B cell (primary cell): Measurements from ENCODE around the gene ZG16. TPM values are rescaled to one million over a fixed set of nuclear protein-coding genes. Genes with fewer than 3 reads are reported as not detected.

Experiments used
- ATAC-seq: fragments of 200-7000 bp; cut with Tn5 transposase; one replicate; pipeline ENCODE4 v1.10.0; 2021; ENCODE audit warnings: low read depth, mild to moderate bottlenecking, moderate number of reproducible peaks, moderate library complexity
- CTCF ChIA-PET: fragments of 350-600 bp; sonication (Branson Sonifier 250); formaldehyde crosslinking; loops from one replicate; lab custom pipeline; 2021; ENCODE audit warnings: antibody characterized with exemption, inconsistent platforms; lab: Charles Lee
- POLR2A ChIA-PET: fragments of 350-600 bp; sonication (Branson Sonifier 250); formaldehyde crosslinking; loops from one replicate; lab custom pipeline; 2021; ENCODE audit warnings: antibody characterized with exemption; lab: Charles Lee
- DNase-seq: peaks from one replicate; pipeline ENCODE4 v3.0.0; 2013
- H2AFZ ChIP-seq: 2 replicates; pipeline ENCODE4 v1.6.1; 2012; ENCODE audit warnings: mild to moderate bottlenecking, low read depth, low read length; ENCODE audit not compliant: insufficient read depth, poor library complexity, severe bottlenecking
- H3K27ac ChIP-seq, 2 donors: 1 replicate in 1 of 2; 2 replicates in 1 of 2; pipeline ENCODE4 v1.5.1; 2012 to 2013; ENCODE audit warnings: low read length in 2 of 2, mild to moderate bottlenecking in 2 of 2, moderate library complexity in 1 of 2
- H3K27me3 ChIP-seq, 4 experiments: fragments of 200-600 bp in 1 of 4; sonication (generic) in 1 of 4; replicated peaks in 1 of 4; 1 replicate in 2 of 4; 2 replicates in 2 of 4; pipeline versions ENCODE4 v1.6.1 to v1.7.0; 2013 to 2016; ENCODE audit warnings: low read length in 3 of 4, mild to moderate bottlenecking in 2 of 4, mixed read lengths in 1 of 4, moderate library complexity in 1 of 4; ENCODE audit not compliant: insufficient read depth in 4 of 4, control insufficient read depth in 3 of 4; ENCODE audit errors: control extremely low read depth in 1 of 4
- H3K36me3 ChIP-seq, 2 experiments: replicated peaks in 1 of 2; 1 replicate in 1 of 2; 2 replicates in 1 of 2; pipeline versions ENCODE4 v1.6.1 to v1.7.1; 2013; ENCODE audit warnings: low read length in 1 of 2; ENCODE audit not compliant: insufficient read depth in 2 of 2, control insufficient read depth in 1 of 2; ENCODE audit errors: control extremely low read depth in 1 of 2, extremely low read depth in 1 of 2
- H3K4me1 ChIP-seq, 2 donors: fragments of 200-600 bp in 1 of 2; sonication (generic) in 1 of 2; 1 replicate in 1 of 2; 2 replicates in 1 of 2; pipeline versions ENCODE4 v1.5.1 to v1.6.1; 2013 to 2017; ENCODE audit warnings: low read length in 2 of 2; ENCODE audit not compliant: control insufficient read depth in 2 of 2, insufficient read depth in 2 of 2
- H3K4me2 ChIP-seq: replicated peaks from 2 replicates; pipeline ENCODE3; 2012; ENCODE audit warnings: mild to moderate bottlenecking, low read depth, low read length; ENCODE audit not compliant: poor library complexity, severe bottlenecking
- H3K4me3 ChIP-seq, 5 experiments: fragments of 200-600 bp in 1 of 5; sonication (generic) in 1 of 5; 1 replicate in 3 of 5; 2 replicates in 2 of 5; pipeline versions ENCODE4 v1.5.1 to v1.7.0; 2011 to 2016; ENCODE audit warnings: low read length in 4 of 5, mild to moderate bottlenecking in 4 of 5, low read depth in 2 of 5, control low read depth in 1 of 5, moderate library complexity in 1 of 5; ENCODE audit not compliant: insufficient read depth in 1 of 5; ENCODE audit errors: control extremely low read depth in 1 of 5, extremely low read depth in 1 of 5
- H3K79me2 ChIP-seq: fragments of 200-600 bp; sonication (generic); one replicate; pipeline ENCODE4 v1.6.0; 2016; ENCODE audit warnings: low read length; ENCODE audit not compliant: control insufficient read depth, insufficient read depth
- H3K9ac ChIP-seq: fragments of 200-600 bp; sonication (generic); 2 replicates; pipeline ENCODE4 v1.6.1; 2017; ENCODE audit warnings: mild to moderate bottlenecking, low read length, moderate library complexity
- H3K9me3 ChIP-seq, 3 donors: one replicate each; pipeline versions ENCODE4 v1.6.1 to v1.7.1; 2013; ENCODE audit warnings: low read length in 2 of 3; ENCODE audit not compliant: control insufficient read depth in 2 of 3, insufficient read depth in 1 of 3; ENCODE audit errors: control extremely low read depth in 1 of 3
- H4K20me1 ChIP-seq: 2 replicates; pipeline ENCODE4 v1.6.0; 2012; ENCODE audit warnings: mild to moderate bottlenecking, low read length; ENCODE audit not compliant: insufficient read depth, control insufficient read depth, poor library complexity, severe bottlenecking
- H3K27ac Mint-ChIP-seq: one replicate; pipeline ENCODE4 v1.8.0; 2021; ENCODE audit warnings: mixed read lengths
- H3K27me3 Mint-ChIP-seq: one replicate; pipeline ENCODE4 v1.8.0; 2021; ENCODE audit warnings: mixed read lengths
- H3K4me1 Mint-ChIP-seq: one replicate; pipeline ENCODE4 v1.8.0; 2021; ENCODE audit warnings: mixed read lengths
- H3K4me3 Mint-ChIP-seq: one replicate; pipeline ENCODE4 v1.8.0; 2021; ENCODE audit warnings: mixed read lengths
- H3K9me3 Mint-ChIP-seq: one replicate; pipeline ENCODE4 v1.8.0; 2022; ENCODE audit warnings: mixed read lengths; ENCODE audit not compliant: insufficient read depth
- EZH2 ChIP-seq: IDR thresholded peaks from 2 replicates; pipeline ENCODE4 v1.6.1; 2012; ENCODE audit warnings: borderline replicate concordance, low read depth, mild to moderate bottlenecking, moderate library complexity, low read length; ENCODE audit not compliant: insufficient read depth, poor library complexity, severe bottlenecking
- WGBS: methylation state at CpG from one replicate; pipeline ENCODE4 v1.1.5; 2013; ENCODE audit warnings: missing lambda C conversion rate; ENCODE audit not compliant: insufficient coverage; 5-methylcytosine and 5-hydroxymethylcytosine counted together
- intact Hi-C: fragments of 100-400 bp; cut with micrococcal nuclease; formaldehyde crosslinking; loops from one replicate; pipeline ENCODE4 v1.10.0; 2022
- polyA plus RNA-seq: library from polyadenylated mRNA; depleted of rRNA; stranded (reverse); fragments of >200 nt; gene quantifications from 2 replicates; pipeline ENCODE4 v1.2.3, GENCODE V29; 2012
- total RNA-seq, 2 donors: library from RNA; stranded (reverse); fragments of 120-200 nt in 1 of 2; gene quantifications; 1 replicate in 1 of 2; 2 replicates in 1 of 2; pipeline versions ENCODE4 v1.2.3 to v1.2.4, GENCODE V29; 2013 to 2022
- TF ChIP-seq, protein P1 (sequence below): fragments of 200-600 bp; IDR thresholded peaks from one replicate; pipeline ENCODE4 v1.8.0; 2022; ENCODE audit warnings: antibody characterized with exemption, mild to moderate bottlenecking

The ZG16 gene
- total and polyA plus RNA-seq, 2 donors (not counting 1 experiment from before 2014, with no cell fraction given) = 0.06 TPM; not detected in 1

DNA sequence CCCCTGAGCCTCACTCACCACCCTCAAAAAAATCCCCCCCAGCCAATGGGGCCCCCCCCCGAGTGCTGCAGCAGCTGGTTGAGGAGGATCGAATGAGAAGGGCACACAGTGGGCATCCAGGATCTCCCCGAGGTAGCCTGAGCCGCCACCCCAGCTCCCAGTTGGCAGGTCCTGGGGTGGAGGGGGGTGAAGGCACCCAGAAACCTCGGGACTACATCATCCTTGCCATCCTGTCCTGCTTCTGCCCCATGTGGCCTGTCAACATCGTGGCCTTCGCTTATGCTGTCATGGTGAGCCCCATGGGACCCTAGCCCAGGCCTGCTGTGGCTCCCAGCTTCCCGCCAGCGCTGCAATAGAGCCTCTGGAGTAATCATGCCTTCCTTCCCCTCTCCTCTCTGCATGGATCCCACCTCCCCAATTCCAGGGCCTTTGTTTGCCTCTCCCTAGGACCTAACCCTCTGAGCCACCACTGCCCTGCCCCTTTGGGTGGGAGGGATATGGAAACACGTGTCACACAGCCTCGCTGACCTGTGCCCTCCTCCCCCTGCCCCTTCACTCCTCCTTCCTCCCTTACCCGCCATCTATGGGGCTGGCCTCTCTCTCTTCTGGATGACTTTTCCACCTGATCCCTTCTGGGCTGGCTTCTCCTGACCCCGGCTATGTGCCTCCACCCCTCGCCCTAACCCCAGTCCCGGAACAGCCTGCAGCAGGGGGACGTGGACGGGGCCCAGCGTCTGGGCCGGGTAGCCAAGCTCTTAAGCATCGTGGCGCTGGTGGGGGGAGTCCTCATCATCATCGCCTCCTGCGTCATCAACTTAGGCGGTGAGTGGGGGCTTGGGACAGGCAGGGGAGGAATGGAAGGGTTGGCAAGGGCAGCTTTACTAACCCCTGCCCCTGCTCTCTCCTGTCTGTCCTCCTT lies 35.8 kb downstream of the ZG16 start:
- Mint-ChIP-seq H3K27ac (no peak overlapping the region), H3K9me3 (no peaks in the 10 kb centered on the region), H3K27me3 (no peaks in the 10 kb centered on the region), H3K4me1 (peaks cover 61% of the 10 kb centered on the region), H3K4me3 (peak overlapping the region; percentile 97)
- 75% methylated on average over 16 of the region's 24 CpGs for WGBS
- Histone ChIP-seq H3K27me3 (peaks cover 0 to 13% (median 5%) of the 10 kb centered on the region in 4 experiments), H3K9me3 (peaks cover 0 to 5% (median 0%) of the 10 kb centered on the region in 3 donors), H3K9ac (no peak overlapping the region), H3K27ac (no peak overlapping the region), H2AFZ (no peak overlapping the region), H4K20me1 (peaks cover 48% of the 10 kb centered on the region), H3K36me3 (peaks cover 2 to 23% of the 10 kb centered on the region in 2 experiments), H3K4me3 (no peak overlapping the region), H3K4me2 (no peak overlapping the region), H3K79me2 (peaks cover 45% of the 10 kb centered on the region), H3K4me1 (peaks cover 47 to 64% of the 10 kb centered on the region in 2 donors)
- DNase-seq (peak; percentile 35), ATAC-seq (no peak)
- intact Hi-C loops = loop anchor here (10.0 kb wide), 1 partner anchor 219 kb away; no protein-coding TSS in a partner anchor
- ChIA-PET POLR2A (interaction anchor here (0.5 to 1.1 kb wide), 6 partner anchors 9 to 820 kb away, joined by 3 to 10 read pairs (median 4); no protein-coding TSS in a partner anchor), CTCF (no interaction called here)
- no peak for TF ChIP-seq EZH2
- TF ChIP-seq, protein P1, sequence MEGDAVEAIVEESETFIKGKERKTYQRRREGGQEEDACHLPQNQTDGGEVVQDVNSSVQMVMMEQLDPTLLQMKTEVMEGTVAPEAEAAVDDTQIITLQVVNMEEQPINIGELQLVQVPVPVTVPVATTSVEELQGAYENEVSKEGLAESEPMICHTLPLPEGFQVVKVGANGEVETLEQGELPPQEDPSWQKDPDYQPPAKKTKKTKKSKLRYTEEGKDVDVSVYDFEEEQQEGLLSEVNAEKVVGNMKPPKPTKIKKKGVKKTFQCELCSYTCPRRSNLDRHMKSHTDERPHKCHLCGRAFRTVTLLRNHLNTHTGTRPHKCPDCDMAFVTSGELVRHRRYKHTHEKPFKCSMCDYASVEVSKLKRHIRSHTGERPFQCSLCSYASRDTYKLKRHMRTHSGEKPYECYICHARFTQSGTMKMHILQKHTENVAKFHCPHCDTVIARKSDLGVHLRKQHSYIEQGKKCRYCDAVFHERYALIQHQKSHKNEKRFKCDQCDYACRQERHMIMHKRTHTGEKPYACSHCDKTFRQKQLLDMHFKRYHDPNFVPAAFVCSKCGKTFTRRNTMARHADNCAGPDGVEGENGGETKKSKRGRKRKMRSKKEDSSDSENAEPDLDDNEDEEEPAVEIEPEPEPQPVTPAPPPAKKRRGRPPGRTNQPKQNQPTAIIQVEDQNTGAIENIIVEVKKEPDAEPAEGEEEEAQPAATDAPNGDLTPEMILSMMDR = no peak

DNA sequence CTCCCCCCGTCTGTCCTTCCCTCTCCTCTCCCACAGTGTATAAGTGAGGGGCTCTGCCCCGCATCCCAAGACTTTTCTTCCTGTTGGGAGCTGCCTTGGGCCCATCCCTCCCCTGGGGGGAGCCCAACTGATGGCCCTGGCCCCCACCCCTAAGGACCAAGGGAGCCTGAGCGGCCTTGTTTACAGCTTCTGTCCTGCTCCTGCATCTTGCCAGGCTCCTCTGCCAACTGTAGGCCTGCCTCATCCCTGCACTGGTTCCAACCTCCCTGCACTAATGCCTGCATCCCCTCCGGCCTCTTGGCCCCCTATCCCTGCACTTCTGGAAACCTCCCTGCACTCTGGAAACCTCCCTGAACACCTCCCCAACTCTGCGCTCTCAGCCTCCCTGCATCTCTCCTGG lies 36.5 kb downstream of the ZG16 start:
- POLR2A ChIA-PET = interaction anchor here (2.0 to 2.8 kb wide), 2 partner anchors 10 to 24 kb away, joined by 14 to 15 read pairs; partner anchors contain the start of gene KIF22
- Histone ChIP-seq H4K20me1 (peaks cover 45% of the 10 kb centered on the region), H3K9me3 (peaks cover 0 to 5% (median 0%) of the 10 kb centered on the region in 3 donors), H3K79me2 (peaks cover 45% of the 10 kb centered on the region), H3K36me3 (peaks cover 2 to 23% of the 10 kb centered on the region in 2 experiments), H3K4me2 (peak overlapping the region; percentile 87), H3K27ac (no peak overlapping the region), H2AFZ (peak overlapping the region; percentile 90), H3K4me3 (no peak overlapping the region), H3K4me1 (peaks cover 42 to 62% of the 10 kb centered on the region in 2 donors), H3K9ac (no peak overlapping the region), H3K27me3 (peaks cover 0 to 13% (median 5%) of the 10 kb centered on the region in 4 experiments)
- no peak for ATAC-seq
- peak overlapping the region; percentile 37 for H3K27ac Mint-ChIP-seq
- H3K9me3 Mint-ChIP-seq = no peaks in the 10 kb centered on the region
- TF ChIP-seq, protein P1 = no peak
- no peak for TF ChIP-seq EZH2
- H3K4me3 Mint-ChIP-seq = peak overlapping the region; percentile 97
- no peaks in the 10 kb centered on the region for H3K27me3 Mint-ChIP-seq
- WGBS = 98% methylated on average over 4 of the region's 5 CpGs
- CTCF ChIA-PET = no interaction called here
- DNase-seq = peak; percentile 28
- intact Hi-C loops = loop anchor here (10.0 kb wide), 1 partner anchor 220 kb away; no protein-coding TSS in a partner anchor
- H3K4me1 Mint-ChIP-seq = peaks cover 64% of the 10 kb centered on the region
